ENCODE data around the gene PPP1R9A.

- TF ChIP-seq NFRKB (IDR thresholded peaks at IDR 0.05): no peak
- TF ChIP-seq FOXM1 (IDR thresholded peaks at IDR 0.05; ENCODE audit: borderline replicate concordance): no peak
- no peak for TF ChIP-seq SP1 (IDR thresholded peaks at IDR 0.05)
- no peak for TF ChIP-seq CTBP1 (IDR thresholded peaks at IDR 0.05; ENCODE audit: borderline replicate concordance)
- TF ChIP-seq TARDBP (IDR thresholded peaks at IDR 0.05): no peak
- no peak for TF ChIP-seq PKNOX1 (IDR thresholded peaks at IDR 0.05)
- TF ChIP-seq BHLHE40 (IDR thresholded peaks at IDR 0.05; ENCODE audit: borderline replicate concordance): no peak
- TF ChIP-seq FOXA1 (IDR thresholded peaks at IDR 0.05): no peak
These were observed 195.3 kb downstream of the PPP1R9A start for GRCh38 chr7:95102662-95103061.

Measured in HEK293T (cell line).